Lower leg skin (tissue), 4 donors: ENCODE data around the gene ULK1. TPM values are rescaled to one million over a fixed set of nuclear protein-coding genes. Genes with fewer than 3 reads are reported as not detected.

Experiments used
- DNase-seq, 2 donors: peaks; one replicate each; pipeline ENCODE4 v3.0.0-alpha.2; 2019; ENCODE audit warnings: low spot score in 2 of 2
- H3K4me3 ChIP-seq: fragments of 200-600 bp; sonication (generic); 2 replicates; pipeline ENCODE4 v1.5.1; 2017; ENCODE audit warnings: mild to moderate bottlenecking, low read depth; ENCODE audit not compliant: poor library complexity, severe bottlenecking
- POLR2A ChIP-seq, 2 donors: fragments of 450-650 bp; IDR thresholded peaks; one replicate each; pipeline ENCODE4 v1.6.1; 2016 to 2017; ENCODE audit warnings: antibody characterized with exemption in 2 of 2, mild to moderate bottlenecking in 1 of 2, moderate library complexity in 1 of 2
- WGBS, 2 donors: methylation state at CpG; one replicate each; pipeline ENCODE4 v1.1.5; 2018; 5-methylcytosine and 5-hydroxymethylcytosine counted together
- intact Hi-C: fragments of 100-400 bp; cut with DNase I; formaldehyde crosslinking; loops from one replicate; pipeline ENCODE4 v1.15.0; 2023; ENCODE audit warnings: low total_unique reads
- total RNA-seq, 4 donors: library from RNA; depleted of rRNA; stranded (reverse); fragments of >200 nt; gene quantifications; one replicate each; pipeline ENCODE4 v1.1.0, GENCODE V29; 2016
- TF ChIP-seq, protein P1 (sequence below), 3 donors: fragments of 450-650 bp; IDR thresholded peaks; one replicate each; pipeline ENCODE4 v1.5.1; 2016; ENCODE audit warnings: antibody characterized with exemption in 3 of 3, mild to moderate bottlenecking in 3 of 3, moderate library complexity in 2 of 3

ULK1 gene
- total RNA-seq, 4 donors from 2014 or later, result 42.8 to 117 (median 46.1) TPM

DNA sequence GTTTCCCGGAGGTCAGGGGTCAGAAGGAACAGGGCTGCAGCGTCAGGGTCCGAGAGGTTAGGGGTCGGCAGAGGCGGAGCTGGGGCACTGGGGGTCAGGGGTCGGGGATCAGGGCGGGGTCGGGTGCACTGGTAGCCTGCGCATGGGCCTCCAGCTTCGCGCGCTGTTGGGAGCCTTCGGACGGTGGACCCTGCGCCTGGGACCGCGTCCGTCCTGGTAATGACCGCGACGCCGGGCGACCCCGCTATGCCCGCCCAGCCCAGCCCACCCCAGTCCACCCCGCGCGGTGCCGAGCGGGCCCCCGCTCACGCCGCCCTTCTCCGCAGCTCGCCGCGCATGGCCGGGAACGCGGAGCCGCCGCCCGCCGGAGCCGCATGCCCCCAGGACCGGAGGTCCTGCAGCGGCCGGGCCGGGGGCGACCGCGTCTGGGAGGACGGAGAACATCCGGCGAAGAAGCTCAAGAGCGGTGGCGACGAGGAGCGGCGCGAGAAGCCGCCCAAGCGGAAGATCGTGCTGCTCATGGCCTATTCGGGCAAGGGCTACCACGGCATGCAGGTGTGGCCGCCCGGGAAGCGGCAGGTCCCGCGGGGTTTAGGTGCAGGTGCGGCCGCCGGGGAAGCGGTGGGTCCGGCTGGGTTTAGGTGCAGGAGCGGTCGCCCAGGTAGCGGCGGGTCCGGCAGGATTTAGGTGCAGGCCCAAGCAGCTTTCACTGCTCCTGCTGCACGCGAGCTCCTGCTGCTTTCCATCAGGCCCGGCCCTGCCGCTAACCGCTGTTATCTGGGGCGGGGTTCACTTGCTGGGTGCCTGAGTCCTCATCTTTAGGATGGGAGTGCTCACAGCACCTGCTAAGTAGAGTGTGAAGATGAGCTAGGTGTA, 35.4 kb downstream of the ULK1 start:
- 1 to 3% methylated on average over 21 to 30 of the region's 87 CpGs for WGBS, 2 donors
- DNase-seq, result no peak
- peak overlapping the region; percentile 90 for H3K4me3 ChIP-seq
- TF ChIP-seq, protein P1, sequence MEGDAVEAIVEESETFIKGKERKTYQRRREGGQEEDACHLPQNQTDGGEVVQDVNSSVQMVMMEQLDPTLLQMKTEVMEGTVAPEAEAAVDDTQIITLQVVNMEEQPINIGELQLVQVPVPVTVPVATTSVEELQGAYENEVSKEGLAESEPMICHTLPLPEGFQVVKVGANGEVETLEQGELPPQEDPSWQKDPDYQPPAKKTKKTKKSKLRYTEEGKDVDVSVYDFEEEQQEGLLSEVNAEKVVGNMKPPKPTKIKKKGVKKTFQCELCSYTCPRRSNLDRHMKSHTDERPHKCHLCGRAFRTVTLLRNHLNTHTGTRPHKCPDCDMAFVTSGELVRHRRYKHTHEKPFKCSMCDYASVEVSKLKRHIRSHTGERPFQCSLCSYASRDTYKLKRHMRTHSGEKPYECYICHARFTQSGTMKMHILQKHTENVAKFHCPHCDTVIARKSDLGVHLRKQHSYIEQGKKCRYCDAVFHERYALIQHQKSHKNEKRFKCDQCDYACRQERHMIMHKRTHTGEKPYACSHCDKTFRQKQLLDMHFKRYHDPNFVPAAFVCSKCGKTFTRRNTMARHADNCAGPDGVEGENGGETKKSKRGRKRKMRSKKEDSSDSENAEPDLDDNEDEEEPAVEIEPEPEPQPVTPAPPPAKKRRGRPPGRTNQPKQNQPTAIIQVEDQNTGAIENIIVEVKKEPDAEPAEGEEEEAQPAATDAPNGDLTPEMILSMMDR (IDR thresholded peaks at IDR 0.05), result no peak
- no peak for TF ChIP-seq POLR2A (IDR thresholded peaks at IDR 0.05)
- intact Hi-C loops, result no loop called here

DNA sequence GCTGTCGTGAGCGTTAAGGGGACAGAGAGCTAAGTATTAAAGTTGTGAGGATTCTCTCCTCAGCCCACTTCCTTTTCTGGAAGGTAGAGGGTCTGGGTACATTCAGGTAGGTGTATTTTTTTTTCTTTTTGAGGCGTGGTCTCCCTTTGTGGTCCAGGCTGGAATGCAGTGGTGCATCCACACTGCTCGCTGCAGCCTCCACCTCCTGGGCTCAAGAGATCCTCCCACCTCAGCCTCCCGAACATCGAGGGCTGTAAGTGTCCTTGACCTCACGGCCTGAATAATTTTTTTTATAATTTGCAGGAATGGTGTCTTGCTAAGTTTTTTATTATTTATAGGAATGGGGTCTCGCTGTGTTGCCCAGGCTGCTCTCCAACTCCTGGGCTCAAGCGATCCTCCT, 36.1 kb downstream of the ULK1 start:
- DNase-seq, result no peak
- 82 to 86% methylated on average over 9 of the region's 9 CpGs for WGBS, 2 donors
- H3K4me3 ChIP-seq, result no peak overlapping the region
- intact Hi-C loops, result no loop called here
- no peak for TF ChIP-seq POLR2A (IDR thresholded peaks at IDR 0.05)
- TF ChIP-seq, protein P1 (IDR thresholded peaks at IDR 0.05), result no peak

DNA sequence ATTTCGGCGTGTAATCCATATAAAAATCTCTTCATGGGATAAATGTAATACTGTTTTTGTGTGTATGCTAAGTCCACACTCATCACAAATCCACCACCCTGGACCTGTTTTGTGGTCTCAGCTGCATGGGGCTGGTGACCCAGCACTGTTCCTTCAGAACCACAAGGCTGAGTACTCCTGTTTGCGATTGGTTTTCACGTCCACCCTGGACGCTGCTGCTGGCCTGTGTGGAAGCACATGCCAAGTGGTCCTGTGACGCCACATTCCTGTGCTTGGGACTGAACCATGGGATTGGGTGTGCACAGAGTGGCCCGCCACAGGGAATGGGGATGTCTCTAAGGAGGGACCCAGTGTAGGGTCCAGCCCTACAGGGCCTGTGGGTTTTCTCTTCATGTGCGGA, 39.0 kb downstream of the ULK1 start:
- no peak overlapping the region for H3K4me3 ChIP-seq
- DNase-seq, result no peak
- intact Hi-C loops, result no loop called here
- WGBS, 2 donors, result 94 to 96% methylated on average over 8 of the region's 8 CpGs
- TF ChIP-seq, protein P1 (IDR thresholded peaks at IDR 0.05), result no peak
- no peak for TF ChIP-seq POLR2A (IDR thresholded peaks at IDR 0.05)

GRCh38 chr12:131934535-131934934, 40.1 kb downstream of the ULK1 start:
- TF ChIP-seq POLR2A (IDR thresholded peaks at IDR 0.05), result no peak
- TF ChIP-seq, protein P1 (IDR thresholded peaks at IDR 0.05), result no peak
- intact Hi-C loops, result no loop called here
- DNase-seq, result no peak
- no peak overlapping the region for H3K4me3 ChIP-seq
- 84 to 89% methylated on average over 11 of the region's 11 CpGs for WGBS, 2 donors

GRCh38 chr12:131938082-131938481, 43.7 kb downstream of the ULK1 start:
- intact Hi-C loops, result no loop called here
- no peak for DNase-seq
- TF ChIP-seq, protein P1 (IDR thresholded peaks at IDR 0.05), result no peak
- no peak for TF ChIP-seq POLR2A (IDR thresholded peaks at IDR 0.05)

More at GRCh38 chr12:131938082-131938481, 43.7 kb downstream of the ULK1 start:
- WGBS, 2 donors, result 79 to 88% methylated on average over 7 of the region's 7 CpGs
- H3K4me3 ChIP-seq, result no peak overlapping the region
